Measurements from ENCODE around the gene ANK2.

The ANK2 gene

DNA sequence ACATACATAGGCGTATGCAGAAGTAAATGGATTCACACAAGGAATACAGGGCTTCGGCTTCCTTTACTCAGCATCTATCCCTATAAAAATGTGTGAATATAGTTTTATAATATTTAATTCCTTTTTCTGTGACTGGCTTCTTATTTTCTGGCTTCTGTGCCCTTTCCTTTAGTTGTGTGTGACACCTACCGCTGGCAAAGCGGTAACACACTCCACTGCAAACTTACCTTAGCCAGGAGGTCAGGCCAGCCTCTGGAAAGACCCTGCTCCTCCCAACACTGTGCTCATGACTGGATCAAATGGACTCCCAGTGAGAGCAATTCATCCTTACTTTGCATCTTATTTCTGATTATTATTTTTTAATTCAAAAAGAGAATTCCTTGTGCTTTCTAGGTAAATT, 244.2 kb downstream of the ANK2 start:
- DNase-seq, result no peak

- no peak for DNase-seq
Measured at GRCh38 chr4:113294908-113295307, 245.5 kb downstream of the ANK2 start.

DNA sequence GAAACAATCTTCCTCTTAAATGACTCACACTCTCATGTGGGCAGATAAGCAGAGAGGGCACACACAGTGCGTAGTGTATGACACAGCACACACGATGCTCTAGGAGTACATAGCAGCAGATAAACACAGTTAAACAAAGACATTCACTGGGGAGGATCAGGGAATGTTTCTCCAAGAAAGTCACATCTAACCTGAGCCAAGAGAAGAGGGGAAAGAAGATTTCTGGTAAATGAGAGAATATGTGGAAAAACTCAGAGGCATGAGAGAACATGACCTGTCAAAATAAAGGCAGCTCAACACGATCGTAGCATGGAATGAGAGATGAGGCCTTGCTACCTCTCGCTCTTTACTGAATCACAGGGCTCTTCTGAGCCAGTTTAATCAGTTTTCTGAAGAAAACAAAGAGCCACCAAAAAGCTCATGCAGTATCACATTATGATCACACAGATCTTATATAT, 251.0 kb downstream of the ANK2 start:
- DNase-seq, result no peak

GRCh38 chr4:113302051-113302450, 252.6 kb downstream of the ANK2 start:
- no peak for DNase-seq

GRCh38 chr4:113303315-113303714, 253.9 kb downstream of the ANK2 start:
- no peak for DNase-seq

DNA sequence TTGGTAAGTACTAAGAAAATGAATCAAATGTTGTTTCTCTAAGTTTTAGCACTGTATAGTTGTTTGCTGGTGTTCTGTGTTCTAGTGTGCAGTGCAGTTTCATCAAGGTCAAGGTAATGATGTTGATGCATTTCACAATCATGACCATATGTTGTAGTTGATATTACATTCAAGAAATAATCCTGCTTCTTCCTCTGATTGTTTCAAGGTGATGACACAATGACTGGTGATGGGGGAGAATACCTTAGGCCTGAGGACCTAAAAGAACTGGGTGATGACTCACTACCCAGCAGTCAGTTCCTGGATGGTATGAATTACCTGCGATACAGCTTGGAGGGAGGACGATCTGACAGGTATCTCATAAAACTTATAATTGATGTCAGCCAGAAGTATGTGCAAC, 261.6 kb downstream of the ANK2 start:
- DNase-seq, result no peak

- no peak for DNase-seq
Measured at GRCh38 chr4:113312529-113312928, 263.1 kb downstream of the ANK2 start.

DNA sequence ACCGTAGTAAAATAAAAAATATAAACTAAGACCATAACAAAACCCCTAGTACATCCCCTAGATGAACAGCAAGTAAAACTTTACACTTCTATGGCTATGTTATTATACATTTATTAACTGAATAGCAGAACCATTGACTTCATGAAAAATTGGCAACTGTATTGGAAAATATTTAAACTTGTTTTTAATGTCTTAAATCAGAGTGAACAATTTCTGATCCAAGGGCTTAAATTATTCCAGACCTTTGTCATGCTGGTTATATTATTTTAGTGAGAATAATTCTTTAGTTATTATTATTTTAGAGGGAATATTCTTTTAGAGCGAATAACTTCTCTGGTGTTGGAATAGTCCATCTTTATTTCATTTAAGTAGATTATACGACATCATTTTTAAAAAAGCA, 265.0 kb downstream of the ANK2 start:
- no peak for DNase-seq

DNA sequence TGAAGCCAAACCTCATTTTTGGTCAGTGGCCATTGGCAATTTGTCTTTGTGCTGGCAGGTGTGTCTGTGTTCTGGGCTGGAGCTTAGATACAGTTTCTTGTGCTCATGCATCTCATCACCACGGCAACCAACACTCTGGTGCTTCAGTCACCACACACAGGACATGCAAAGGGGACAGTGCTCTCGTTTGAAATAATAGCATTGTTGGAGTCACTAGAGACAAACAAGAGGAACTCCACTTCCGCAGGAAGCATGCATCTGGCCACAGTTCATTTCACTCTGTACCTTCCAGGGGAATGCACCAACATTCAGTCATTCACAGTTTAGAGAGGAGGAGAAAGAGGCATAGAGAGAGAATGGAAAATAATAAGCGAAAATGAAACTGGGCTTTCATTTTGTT, 267.4 kb downstream of the ANK2 start:
- peak; percentile 3 for DNase-seq

DNA sequence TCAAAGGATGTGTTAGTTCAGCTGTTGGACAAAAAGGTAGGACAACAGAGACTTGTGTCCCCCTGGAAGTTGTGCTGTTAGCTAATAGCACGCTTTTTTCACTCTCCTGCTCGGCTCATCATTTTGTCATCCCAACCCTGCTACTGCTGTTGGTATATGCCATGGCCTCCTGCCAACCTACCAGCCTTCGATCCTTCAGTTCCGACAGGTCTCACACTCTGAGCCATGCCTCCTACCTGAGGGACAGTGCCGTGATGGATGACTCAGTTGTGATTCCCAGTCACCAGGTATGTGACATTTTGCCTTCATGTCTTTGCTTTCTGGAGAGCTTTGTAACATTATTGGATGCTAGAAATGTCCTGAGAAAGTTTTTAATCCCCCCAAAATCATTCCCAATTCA, 268.1 kb downstream of the ANK2 start:
- no peak for DNase-seq

GRCh38 chr4:113322736-113323135, 273.3 kb downstream of the ANK2 start:
- DNase-seq, result no peak

GRCh38 chr4:113325876-113326615, 276.6 kb downstream of the ANK2 start:
- no peak for DNase-seq

DNA sequence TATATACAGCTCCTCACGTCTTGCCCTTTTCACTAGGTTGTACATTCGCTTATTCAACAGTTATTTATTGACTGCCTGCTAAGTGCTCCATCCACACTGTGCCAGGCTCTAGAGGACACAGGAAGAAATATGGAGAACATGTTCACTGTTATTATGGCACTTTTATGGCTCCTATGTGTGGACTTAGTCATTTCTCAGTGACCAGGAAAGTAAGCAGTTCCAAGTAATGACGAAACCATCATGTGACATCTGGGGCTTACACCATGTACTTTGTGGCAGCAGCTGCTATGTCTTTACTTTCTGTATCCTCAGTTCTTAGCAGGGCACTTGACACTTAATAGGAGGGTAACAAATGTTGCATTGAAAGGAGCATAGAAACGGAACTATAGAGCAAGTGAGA, 278.0 kb downstream of the ANK2 start:
- DNase-seq, result no peak

DNA sequence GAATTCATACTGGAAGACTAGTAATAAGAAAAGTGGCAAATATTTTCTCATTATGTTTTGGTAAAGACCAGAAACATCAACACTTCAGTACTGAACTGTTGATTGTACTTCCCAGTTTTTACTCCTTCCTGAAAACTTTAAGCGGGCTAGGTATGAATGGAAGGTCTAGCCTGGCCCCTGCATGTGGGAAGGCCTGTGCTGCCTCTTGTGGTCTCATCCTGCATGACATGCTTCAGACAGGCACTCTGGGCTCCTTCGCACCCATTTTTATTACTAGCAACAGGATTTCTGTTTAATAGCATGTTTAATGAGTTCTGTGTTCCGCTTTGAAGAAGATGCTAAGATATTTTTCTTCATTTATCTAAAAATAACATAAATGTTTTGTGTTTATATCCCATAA, 279.1 kb downstream of the ANK2 start:
- DNase-seq, result no peak

- DNase-seq, result no peak
Measured at GRCh38 chr4:113330200-113330599, 280.7 kb downstream of the ANK2 start.

DNA sequence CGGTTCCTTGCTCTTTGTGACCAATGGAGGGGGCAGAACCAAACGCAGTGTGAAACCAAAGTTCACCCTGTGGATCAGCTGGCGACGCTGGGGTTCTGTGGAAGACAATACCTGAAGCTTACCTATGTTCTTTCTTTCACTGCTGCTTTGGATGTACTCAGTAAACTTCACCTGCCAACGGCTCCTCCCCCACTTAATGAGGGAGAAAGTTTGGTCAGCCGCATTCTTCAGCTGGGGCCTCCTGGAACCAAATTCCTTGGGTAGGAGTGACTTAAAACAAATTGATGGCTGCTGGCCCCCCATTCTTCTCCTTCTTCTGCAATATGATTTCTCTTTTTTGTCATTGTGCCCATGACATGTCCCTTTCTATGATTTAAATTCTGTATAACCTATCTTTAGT, 282.4 kb downstream of the ANK2 start:
- DNase-seq, result no peak

DNA sequence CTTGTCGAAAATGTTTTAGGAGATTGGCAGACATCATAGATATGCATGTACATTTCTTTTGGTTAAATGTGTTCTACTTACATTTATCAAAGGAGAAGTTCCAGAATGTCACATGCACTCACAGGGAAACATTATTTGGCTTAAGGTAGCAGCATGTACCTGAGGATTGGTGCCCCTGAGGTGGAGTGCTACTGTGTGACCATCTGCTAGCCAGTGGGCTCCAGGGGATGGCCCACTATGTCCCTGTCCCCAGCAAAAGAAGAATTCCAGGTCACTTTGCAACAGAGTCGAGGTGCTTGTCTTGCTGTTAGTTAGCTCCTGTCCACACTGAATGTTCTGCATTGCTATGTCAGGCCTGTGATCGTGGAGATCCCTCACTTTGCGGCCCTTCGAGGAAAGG, 283.2 kb downstream of the ANK2 start:
- DNase-seq, result no peak

GRCh38 chr4:113335746-113336145, 286.3 kb downstream of the ANK2 start:
- no peak for DNase-seq

DNA sequence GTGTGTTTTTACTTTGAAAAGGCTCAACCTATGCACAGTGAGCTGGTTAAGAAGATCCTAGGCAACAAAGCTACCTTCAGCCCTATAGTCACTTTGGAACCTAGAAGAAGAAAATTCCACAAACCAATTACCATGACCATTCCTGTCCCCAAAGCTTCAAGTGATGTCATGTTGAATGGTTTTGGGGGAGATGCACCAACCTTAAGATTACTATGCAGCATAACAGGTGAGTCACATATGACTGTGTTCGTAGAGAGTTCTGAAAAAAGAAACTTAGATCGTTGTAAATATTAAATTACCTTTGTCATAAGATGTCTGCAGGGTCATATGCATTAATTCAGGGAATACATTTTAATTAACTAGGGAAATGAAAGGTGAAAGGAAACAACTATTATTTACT, 287.1 kb downstream of the ANK2 start:
- no peak for DNase-seq

GRCh38 chr4:113339430-113339813, 290.0 kb downstream of the ANK2 start:
- DNase-seq, result no peak

DNA sequence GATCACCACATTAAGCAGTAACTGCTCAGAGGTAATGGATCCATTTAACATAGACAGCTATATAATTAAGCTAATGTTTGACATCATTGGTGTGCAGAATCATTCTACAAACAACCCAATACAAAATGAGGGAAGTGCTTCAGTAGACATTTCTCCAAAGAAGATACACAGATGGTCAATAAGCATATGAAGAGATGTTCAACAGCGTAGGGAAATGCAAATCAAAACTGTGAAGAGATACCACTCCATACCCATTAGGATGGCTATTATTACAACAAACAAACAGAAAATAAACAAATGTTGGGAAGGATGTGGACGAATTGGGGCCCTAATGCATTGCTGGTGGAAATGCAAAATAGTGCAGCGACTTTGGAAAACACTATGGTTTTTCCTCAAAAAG, 294.6 kb downstream of the ANK2 start:
- no peak for DNase-seq

- no peak for DNase-seq
Measured at GRCh38 chr4:113347245-113347644, 297.8 kb downstream of the ANK2 start.

DNA sequence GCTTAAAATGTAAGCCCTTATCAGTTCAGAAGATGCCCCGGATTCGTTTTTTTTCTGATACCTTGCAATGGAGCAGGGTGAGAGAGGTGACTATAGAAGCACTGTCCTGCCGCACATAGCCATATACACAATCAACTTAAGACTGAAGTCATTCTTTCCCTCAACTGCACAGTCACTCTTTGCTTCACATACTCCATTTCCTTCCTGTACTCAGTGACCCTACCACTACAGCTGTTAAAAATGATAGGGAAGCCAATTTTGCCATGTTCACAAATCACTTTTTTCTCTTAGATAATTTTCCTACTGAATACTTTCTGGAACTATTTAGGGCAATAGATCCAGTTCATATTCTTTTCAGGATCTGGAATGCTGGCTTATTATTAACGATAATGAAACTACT, 300.0 kb downstream of the ANK2 start:
- no peak for DNase-seq

DNA sequence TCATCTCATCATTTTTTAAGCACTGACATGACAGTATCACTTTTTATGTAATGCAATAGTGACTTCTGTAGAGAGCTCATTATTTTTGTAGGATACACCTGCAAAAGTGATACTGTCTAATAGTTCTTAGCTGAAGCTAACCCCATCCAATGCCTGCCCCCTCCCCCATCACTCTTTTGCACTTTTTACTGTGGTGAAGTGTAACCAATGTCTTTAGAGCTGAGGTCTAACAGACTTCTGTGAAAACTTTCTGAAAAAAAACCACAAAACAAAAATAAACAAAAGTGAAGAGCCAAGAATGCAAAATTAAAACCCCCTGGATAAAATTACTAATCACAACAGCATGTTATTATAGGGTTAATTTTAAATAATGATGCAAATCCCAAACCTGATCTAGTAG, 301.1 kb downstream of the ANK2 start:
- no peak for DNase-seq

DNA sequence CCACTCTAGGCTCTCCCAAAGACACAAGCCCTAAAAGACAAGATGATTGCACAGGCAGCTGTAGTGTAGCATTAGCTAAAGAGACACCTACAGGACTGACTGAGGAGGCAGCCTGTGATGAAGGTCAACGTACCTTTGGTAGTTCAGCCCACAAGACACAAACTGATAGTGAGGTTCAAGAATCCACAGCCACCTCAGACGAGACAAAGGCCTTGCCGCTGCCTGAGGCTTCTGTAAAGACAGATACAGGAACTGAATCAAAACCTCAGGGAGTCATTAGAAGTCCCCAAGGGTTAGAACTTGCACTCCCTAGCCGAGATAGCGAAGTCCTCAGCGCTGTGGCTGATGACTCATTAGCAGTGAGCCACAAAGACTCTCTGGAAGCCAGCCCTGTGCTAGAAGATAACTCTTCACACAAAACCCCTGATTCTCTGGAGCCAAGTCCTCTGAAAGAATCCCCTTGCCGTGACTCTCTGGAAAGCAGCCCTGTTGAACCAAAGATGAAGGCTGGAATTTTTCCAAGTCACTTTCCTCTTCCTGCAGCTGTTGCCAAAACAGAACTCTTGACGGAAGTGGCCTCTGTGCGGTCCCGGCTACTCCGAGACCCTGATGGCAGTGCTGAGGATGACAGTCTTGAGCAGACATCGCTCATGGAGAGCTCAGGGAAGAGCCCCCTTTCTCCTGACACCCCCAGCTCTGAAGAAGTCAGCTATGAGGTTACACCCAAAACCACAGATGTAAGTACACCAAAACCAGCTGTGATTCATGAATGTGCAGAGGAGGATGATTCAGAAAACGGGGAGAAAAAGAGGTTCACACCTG, 306.3 kb downstream of the ANK2 start:
- DNase-seq, result no peak
